ENCODE data around the gene TNFRSF8. TPM values are rescaled to one million over a fixed set of nuclear protein-coding genes. Genes with fewer than 3 reads are reported as not detected.

Gene TNFRSF8
- total and polyA plus RNA-seq, 2 donors (not counting 1 experiment from before 2014, with no cell fraction given), result 0.36 to 0.57 TPM

DNA sequence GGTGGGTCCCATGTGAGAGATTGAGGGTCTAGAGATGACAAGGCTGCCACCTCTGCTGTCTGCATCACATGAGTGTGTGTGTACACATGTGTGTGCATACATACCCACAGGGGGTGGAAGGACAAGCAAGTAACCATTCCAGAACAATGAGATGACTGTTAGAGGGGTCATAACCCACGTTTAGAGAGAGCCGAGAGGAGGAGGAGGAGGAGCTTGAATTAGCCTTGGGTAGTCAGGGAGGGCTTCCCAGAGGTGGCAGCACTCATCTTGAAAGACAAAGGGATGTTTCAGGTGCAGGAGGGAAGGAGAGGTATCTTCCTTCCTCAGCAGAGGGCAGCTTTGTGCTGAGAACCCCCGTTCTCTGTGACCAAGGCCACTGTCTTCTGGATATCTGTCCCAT lies 125.0 kb downstream of the TNFRSF8 start:
- Histone ChIP-seq H2AFZ (ENCODE audit: insufficient read depth, low read depth, low read length, poor library complexity, severe bottlenecking) (no peak overlapping the region), H3K79me2 (ENCODE audit: control insufficient read depth, insufficient read depth, low read length) (peaks cover 62% of the 10 kb centered on the region), H3K27me3 (replicated peaks in 1 of 4; ENCODE audit: control extremely low read depth in 1 of 4, control insufficient read depth in 3 of 4, insufficient read depth in 4 of 4, low read length in 3 of 4) (no peaks in the 10 kb centered on the region), H3K9me3 (ENCODE audit: control extremely low read depth in 1 of 3, control insufficient read depth in 2 of 3, insufficient read depth in 1 of 3, low read length in 2 of 3) (no peaks in the 10 kb centered on the region), H3K9ac (ENCODE audit: low read length) (no peak overlapping the region), H3K4me1 (ENCODE audit: control insufficient read depth in 2 of 2, insufficient read depth in 2 of 2, low read length in 2 of 2) (peaks cover 13 to 35% of the 10 kb centered on the region in 2 donors), H3K4me2 (replicated peaks; ENCODE audit: low read depth, low read length, poor library complexity, severe bottlenecking) (no peak overlapping the region), H3K36me3 (replicated peaks in 1 of 2; ENCODE audit: control extremely low read depth in 1 of 2, control insufficient read depth in 1 of 2, extremely low read depth in 1 of 2, insufficient read depth in 2 of 2, low read length in 1 of 2) (peaks cover 0 to 51% of the 10 kb centered on the region in 2 experiments), H3K4me3 (ENCODE audit: control extremely low read depth in 1 of 5, extremely low read depth in 1 of 5, insufficient read depth in 1 of 5, low read depth in 2 of 5, low read length in 4 of 5) (no peak overlapping the region), H3K27ac (ENCODE audit: low read length in 2 of 2) (no peak overlapping the region), H4K20me1 (ENCODE audit: control insufficient read depth, insufficient read depth, low read length, poor library complexity, severe bottlenecking) (peaks cover 76% of the 10 kb centered on the region)
- Mint-ChIP-seq H3K4me3 (no peak overlapping the region), H3K27ac (peak overlapping the region; percentile 38), H3K27me3 (no peaks in the 10 kb centered on the region), H3K4me1 (peaks cover 41% of the 10 kb centered on the region), H3K9me3 (ENCODE audit: insufficient read depth) (no peaks in the 10 kb centered on the region)
- CTCF ChIA-PET, result interaction anchor here (1.1 to 8.3 kb wide), 3 partner anchors 8 to 64 kb away, joined by 4 to 96 read pairs (median 4); no protein-coding TSS in a partner anchor
- 76% methylated on average over 3 of the region's 3 CpGs for WGBS (ENCODE audit: insufficient coverage)
- DNase-seq (no peak), ATAC-seq (ENCODE audit: low read depth) (no peak)
- TF ChIP-seq EZH2 (IDR thresholded peaks at IDR 0.05; ENCODE audit: borderline replicate concordance, insufficient read depth, low read depth, low read length, poor library complexity, severe bottlenecking), result no peak
- TF ChIP-seq, protein P1, sequence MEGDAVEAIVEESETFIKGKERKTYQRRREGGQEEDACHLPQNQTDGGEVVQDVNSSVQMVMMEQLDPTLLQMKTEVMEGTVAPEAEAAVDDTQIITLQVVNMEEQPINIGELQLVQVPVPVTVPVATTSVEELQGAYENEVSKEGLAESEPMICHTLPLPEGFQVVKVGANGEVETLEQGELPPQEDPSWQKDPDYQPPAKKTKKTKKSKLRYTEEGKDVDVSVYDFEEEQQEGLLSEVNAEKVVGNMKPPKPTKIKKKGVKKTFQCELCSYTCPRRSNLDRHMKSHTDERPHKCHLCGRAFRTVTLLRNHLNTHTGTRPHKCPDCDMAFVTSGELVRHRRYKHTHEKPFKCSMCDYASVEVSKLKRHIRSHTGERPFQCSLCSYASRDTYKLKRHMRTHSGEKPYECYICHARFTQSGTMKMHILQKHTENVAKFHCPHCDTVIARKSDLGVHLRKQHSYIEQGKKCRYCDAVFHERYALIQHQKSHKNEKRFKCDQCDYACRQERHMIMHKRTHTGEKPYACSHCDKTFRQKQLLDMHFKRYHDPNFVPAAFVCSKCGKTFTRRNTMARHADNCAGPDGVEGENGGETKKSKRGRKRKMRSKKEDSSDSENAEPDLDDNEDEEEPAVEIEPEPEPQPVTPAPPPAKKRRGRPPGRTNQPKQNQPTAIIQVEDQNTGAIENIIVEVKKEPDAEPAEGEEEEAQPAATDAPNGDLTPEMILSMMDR (IDR thresholded peaks at IDR 0.05), result no peak
- POLR2A ChIA-PET, result interaction anchor here (0.6 kb wide), 1 partner anchor 55 kb away, joined by 3 read pairs; no protein-coding TSS in a partner anchor
- intact Hi-C loops (cut with micrococcal nuclease), result no loop called here

DNA sequence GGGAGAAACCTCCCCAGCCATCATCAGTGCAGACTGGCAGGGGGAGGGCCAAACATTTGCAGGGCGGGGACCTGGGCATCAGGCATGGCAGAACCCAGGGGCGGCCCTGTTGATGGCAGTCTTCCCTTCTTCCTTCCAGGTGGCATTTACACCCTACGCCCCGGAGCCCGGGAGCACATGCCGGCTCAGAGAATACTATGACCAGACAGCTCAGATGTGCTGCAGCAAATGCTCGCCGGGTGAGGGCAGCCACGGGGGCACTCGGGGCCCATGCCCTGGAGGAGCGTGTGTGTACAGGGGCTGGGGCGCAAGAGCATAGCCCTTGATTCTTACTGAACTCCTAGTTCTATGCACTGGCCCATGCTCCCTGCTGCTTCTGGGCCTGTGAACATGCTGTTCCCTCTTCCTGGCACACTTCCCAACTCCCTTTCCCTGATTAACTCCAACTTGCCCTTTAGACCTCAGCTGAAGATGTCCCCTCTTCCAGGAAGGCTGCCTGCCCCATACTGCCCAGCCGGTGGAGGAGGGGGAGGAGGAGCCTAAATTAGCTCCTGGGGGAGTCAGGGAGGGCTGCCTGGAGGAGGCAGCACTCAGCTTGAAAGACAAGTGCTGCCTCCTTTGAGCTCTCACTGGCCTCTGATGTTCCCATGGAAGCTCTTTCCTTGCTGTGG lies 125.7 kb downstream of the TNFRSF8 start:
- WGBS (ENCODE audit: insufficient coverage), result 96% methylated on average over 12 of the region's 13 CpGs
- Histone ChIP-seq H3K9ac (ENCODE audit: low read length) (no peak overlapping the region), H3K79me2 (ENCODE audit: control insufficient read depth, insufficient read depth, low read length) (peaks cover 60% of the 10 kb centered on the region), H3K36me3 (replicated peaks in 1 of 2; ENCODE audit: control extremely low read depth in 1 of 2, control insufficient read depth in 1 of 2, extremely low read depth in 1 of 2, insufficient read depth in 2 of 2, low read length in 1 of 2) (peaks cover 0 to 58% of the 10 kb centered on the region in 2 experiments), H4K20me1 (ENCODE audit: control insufficient read depth, insufficient read depth, low read length, poor library complexity, severe bottlenecking) (peaks cover 72% of the 10 kb centered on the region), H3K4me2 (replicated peaks; ENCODE audit: low read depth, low read length, poor library complexity, severe bottlenecking) (no peak overlapping the region), H3K27me3 (replicated peaks in 1 of 4; ENCODE audit: control extremely low read depth in 1 of 4, control insufficient read depth in 3 of 4, insufficient read depth in 4 of 4, low read length in 3 of 4) (no peaks in the 10 kb centered on the region), H3K4me1 (ENCODE audit: control insufficient read depth in 2 of 2, insufficient read depth in 2 of 2, low read length in 2 of 2) (peaks cover 11 to 32% of the 10 kb centered on the region in 2 donors), H3K27ac (ENCODE audit: low read length in 2 of 2) (no peak overlapping the region), H2AFZ (ENCODE audit: insufficient read depth, low read depth, low read length, poor library complexity, severe bottlenecking) (no peak overlapping the region), H3K4me3 (ENCODE audit: control extremely low read depth in 1 of 5, extremely low read depth in 1 of 5, insufficient read depth in 1 of 5, low read depth in 2 of 5, low read length in 4 of 5) (no peak overlapping the region), H3K9me3 (ENCODE audit: control extremely low read depth in 1 of 3, control insufficient read depth in 2 of 3, insufficient read depth in 1 of 3, low read length in 2 of 3) (no peaks in the 10 kb centered on the region)
- POLR2A ChIA-PET, result no interaction called here
- CTCF ChIA-PET, result interaction anchor here (0.9 to 8.3 kb wide), 2 partner anchors 64 to 71 kb away, joined by 3 to 96 read pairs; no protein-coding TSS in a partner anchor
- peaks cover 37% of the 10 kb centered on the region for H3K4me1 Mint-ChIP-seq
- peak overlapping the region; percentile 71 for H3K27ac Mint-ChIP-seq
- intact Hi-C loops (cut with micrococcal nuclease), result no loop called here
- ATAC-seq (ENCODE audit: low read depth) (no peak), DNase-seq (no peak)
- H3K27me3 Mint-ChIP-seq, result no peaks in the 10 kb centered on the region
- H3K9me3 Mint-ChIP-seq (ENCODE audit: insufficient read depth), result no peaks in the 10 kb centered on the region
- TF ChIP-seq, protein P1 (IDR thresholded peaks at IDR 0.05), result no peak
- no peak for TF ChIP-seq EZH2 (IDR thresholded peaks at IDR 0.05; ENCODE audit: borderline replicate concordance, insufficient read depth, low read depth, low read length, poor library complexity, severe bottlenecking)
- no peak overlapping the region for H3K4me3 Mint-ChIP-seq
